ENCODE data around the gene RDH16. TPM values are rescaled to one million over a fixed set of nuclear protein-coding genes. Genes with fewer than 3 reads are reported as not detected.
"Not testable (repeated sequence)": the region's sequence is repeated elsewhere in the genome, so short reads cannot be mapped to it uniquely, and the experiment has no call there.

Gene RDH16
- total RNA-seq, 1 experiment from 2014 or later: 0.39 TPM

- no peaks in the 10 kb centered on the region for H3K36me3 Mint-ChIP-seq (ENCODE audit: insufficient read depth, unreplicated experiment)
- no peak for DNase-seq
- Histone ChIP-seq H3K4me1 (no peaks in the 10 kb centered on the region), H3K9me3 (peaks cover 1% of the 10 kb centered on the region), H3K27me3 (replicated peaks; ENCODE audit: control insufficient read depth, insufficient read depth, low read length) (no peaks in the 10 kb centered on the region), H3K4me3 (ENCODE audit: low read depth, low read length) (no peak overlapping the region), H3K36me3 (ENCODE audit: control insufficient read depth, insufficient read depth, low read length) (no peaks in the 10 kb centered on the region)
- intact Hi-C loops (cut with micrococcal nuclease; ENCODE audit: unreplicated experiment): no loop called here
- no peak for TF ChIP-seq CTCF (IDR thresholded peaks at IDR 0.05; ENCODE audit: insufficient read depth in 1 of 2, low read depth in 1 of 2, low read length in 1 of 2, severe bottlenecking in 1 of 2, unreplicated experiment in 1 of 2)
- H3K4me1 Mint-ChIP-seq (ENCODE audit: low read depth, unreplicated experiment): no peaks in the 10 kb centered on the region
- H3K27me3 Mint-ChIP-seq (ENCODE audit: insufficient read depth, unreplicated experiment): no peaks in the 10 kb centered on the region
- POLR2A ChIA-PET: no interaction called here
- H3K9me3 Mint-ChIP-seq (ENCODE audit: unreplicated experiment): peaks cover 29% of the 10 kb centered on the region
- no TSS peak for BruUV-seq (replicated peaks)
- CTCF ChIA-PET: no interaction called here
- H3K4me3 Mint-ChIP-seq (ENCODE audit: unreplicated experiment): no peak overlapping the region
- no peak overlapping the region for H3K27ac Mint-ChIP-seq (ENCODE audit: unreplicated experiment)
Observed at GRCh38 chr12:56914724-56915123, 42.7 kb downstream of the RDH16 start.

- POLR2A ChIA-PET: no interaction called here
- no peak for TF ChIP-seq CTCF (IDR thresholded peaks at IDR 0.05; ENCODE audit: insufficient read depth in 1 of 2, low read depth in 1 of 2, low read length in 1 of 2, severe bottlenecking in 1 of 2, unreplicated experiment in 1 of 2)
- H3K36me3 Mint-ChIP-seq (ENCODE audit: insufficient read depth, unreplicated experiment): no peaks in the 10 kb centered on the region
Observed at GRCh38 chr12:56914256-56914655, 43.2 kb downstream of the RDH16 start.

GRCh38 chr12:56909403-56909802 lies 48.0 kb downstream of the RDH16 start:
- peaks cover 44% of the 10 kb centered on the region for H3K9me3 Mint-ChIP-seq (ENCODE audit: unreplicated experiment)
- CTCF ChIA-PET: not testable (repeated sequence)

More at GRCh38 chr12:56914256-56914655, 43.2 kb downstream of the RDH16 start:
- Histone ChIP-seq H3K4me1 (no peaks in the 10 kb centered on the region), H3K4me3 (ENCODE audit: low read depth, low read length) (no peak overlapping the region), H3K36me3 (ENCODE audit: control insufficient read depth, insufficient read depth, low read length) (no peaks in the 10 kb centered on the region), H3K27me3 (replicated peaks; ENCODE audit: control insufficient read depth, insufficient read depth, low read length) (no peaks in the 10 kb centered on the region), H3K9me3 (peaks cover 6% of the 10 kb centered on the region)
- Mint-ChIP-seq H3K9me3 (ENCODE audit: unreplicated experiment) (peaks cover 34% of the 10 kb centered on the region), H3K4me3 (ENCODE audit: unreplicated experiment) (no peak overlapping the region), H3K27ac (ENCODE audit: unreplicated experiment) (no peak overlapping the region), H3K27me3 (ENCODE audit: insufficient read depth, unreplicated experiment) (no peaks in the 10 kb centered on the region), H3K4me1 (ENCODE audit: low read depth, unreplicated experiment) (no peaks in the 10 kb centered on the region)
- no TSS peak for BruUV-seq (replicated peaks)
- DNase-seq: no peak
- CTCF ChIA-PET: interaction anchor here (0.7 kb wide), 1 partner anchor 87 kb away, joined by 3 read pairs; no protein-coding TSS in a partner anchor
- intact Hi-C loops (cut with micrococcal nuclease; ENCODE audit: unreplicated experiment): no loop called here

GRCh38 chr12:56908136-56908535 lies 49.3 kb downstream of the RDH16 start:
- Mint-ChIP-seq H3K4me1 (ENCODE audit: low read depth, unreplicated experiment) (no peaks in the 10 kb centered on the region), H3K27ac (ENCODE audit: unreplicated experiment) (no peak overlapping the region), H3K9me3 (ENCODE audit: unreplicated experiment) (peaks cover 44% of the 10 kb centered on the region), H3K27me3 (ENCODE audit: insufficient read depth, unreplicated experiment) (no peaks in the 10 kb centered on the region), H3K36me3 (ENCODE audit: insufficient read depth, unreplicated experiment) (no peaks in the 10 kb centered on the region), H3K4me3 (ENCODE audit: unreplicated experiment) (no peak overlapping the region)
- Histone ChIP-seq H3K9me3 (peaks cover 9% of the 10 kb centered on the region), H3K4me3 (ENCODE audit: low read depth, low read length) (no peak overlapping the region), H3K36me3 (ENCODE audit: control insufficient read depth, insufficient read depth, low read length) (no peaks in the 10 kb centered on the region), H3K4me1 (no peaks in the 10 kb centered on the region), H3K27me3 (replicated peaks; ENCODE audit: control insufficient read depth, insufficient read depth, low read length) (no peaks in the 10 kb centered on the region)
- TF ChIP-seq CTCF (IDR thresholded peaks at IDR 0.05; ENCODE audit: insufficient read depth in 1 of 2, low read depth in 1 of 2, low read length in 1 of 2, severe bottlenecking in 1 of 2, unreplicated experiment in 1 of 2): no peak
- CTCF ChIA-PET: no interaction called here
- no TSS peak for BruUV-seq (replicated peaks)
- intact Hi-C loops (cut with micrococcal nuclease; ENCODE audit: unreplicated experiment): no loop called here
- no peak for DNase-seq
- POLR2A ChIA-PET: no interaction called here

More at GRCh38 chr12:56909403-56909802, 48.0 kb downstream of the RDH16 start:
- H3K36me3 Mint-ChIP-seq (ENCODE audit: insufficient read depth, unreplicated experiment); H3K4me1 ChIP-seq; H3K4me1 Mint-ChIP-seq (ENCODE audit: low read depth, unreplicated experiment); DNase-seq; H3K27me3 ChIP-seq (replicated peaks; ENCODE audit: control insufficient read depth, insufficient read depth, low read length); H3K27ac Mint-ChIP-seq (ENCODE audit: unreplicated experiment); H3K4me3 ChIP-seq (ENCODE audit: low read depth, low read length); H3K4me3 Mint-ChIP-seq (ENCODE audit: unreplicated experiment); BruUV-seq (replicated peaks); POLR2A ChIA-PET; H3K9me3 ChIP-seq; H3K27me3 Mint-ChIP-seq (ENCODE audit: insufficient read depth, unreplicated experiment); H3K36me3 ChIP-seq (ENCODE audit: control insufficient read depth, insufficient read depth, low read length); intact Hi-C loops (cut with micrococcal nuclease; ENCODE audit: unreplicated experiment): not testable (repeated sequence)
